ENCODE results near the gene IFI30. TPM values are rescaled to one million over a fixed set of nuclear protein-coding genes. Genes with fewer than 3 reads are reported as not detected.

The IFI30 gene
- total RNA-seq, 4 donors from 2014 or later, result 22.4 to 92.8 (median 42.9) TPM

DNA sequence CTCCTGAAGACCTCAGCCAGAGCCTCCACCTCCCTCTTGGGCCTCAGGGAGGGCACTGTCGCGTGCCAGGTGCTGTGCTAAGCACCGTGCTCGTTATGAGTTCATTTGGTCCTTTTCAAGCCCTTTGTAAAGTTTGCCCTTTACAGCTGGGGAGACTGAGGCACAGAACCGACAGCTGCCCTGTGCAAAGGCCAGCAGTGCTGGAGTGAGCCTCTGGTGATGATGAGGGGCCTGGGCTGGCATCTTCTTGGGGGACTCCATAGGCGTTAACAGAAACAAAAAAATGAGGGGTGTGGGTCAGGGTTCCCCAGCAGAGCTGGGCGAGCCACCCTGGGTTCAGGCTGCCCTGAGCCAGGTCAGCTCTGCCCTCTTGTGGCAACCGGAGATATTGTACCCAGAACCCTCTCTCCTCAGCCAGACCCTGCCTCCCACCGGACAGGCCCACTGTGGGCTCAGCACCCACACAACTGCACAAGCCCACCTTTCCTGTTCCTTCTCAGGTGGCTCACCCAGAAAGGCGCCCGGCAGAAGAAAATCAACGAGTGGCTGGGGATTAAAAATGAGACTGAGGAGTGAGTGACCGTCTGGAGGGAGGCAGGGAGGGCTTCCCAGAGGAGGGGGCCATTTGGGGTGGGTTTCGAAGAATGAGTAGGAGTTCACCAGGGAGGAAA is 5.5 kb upstream of the IFI30 start:
- intact Hi-C loops (cut with DNase I), result loop anchor here (2.0 kb wide), 1 partner anchor 55 kb away; no protein-coding TSS in a partner anchor
- TF ChIP-seq POLR2AphosphoS5 (IDR thresholded peaks at IDR 0.05) (no peak), CTCF (IDR thresholded peaks at IDR 0.05) (peak; percentile 64 to 82 (median 77))
- Histone ChIP-seq H3K4me1 (peaks cover 2 to 10% (median 9%) of the 10 kb centered on the region in 4 donors), H3K36me3 (peaks cover 39 to 70% (median 56%) of the 10 kb centered on the region in 4 donors), H3K9me3 (no peaks in the 10 kb centered on the region), H3K27me3 (no peaks in the 10 kb centered on the region), H3K4me3 (no peak overlapping the region), H3K27ac (replicated peaks in 1 of 4) (no peak overlapping the region)
- DNase-seq (ENCODE audit: extremely low spot score), result no peak
- 70% methylated on average over 14 of the region's 14 CpGs for WGBS

DNA sequence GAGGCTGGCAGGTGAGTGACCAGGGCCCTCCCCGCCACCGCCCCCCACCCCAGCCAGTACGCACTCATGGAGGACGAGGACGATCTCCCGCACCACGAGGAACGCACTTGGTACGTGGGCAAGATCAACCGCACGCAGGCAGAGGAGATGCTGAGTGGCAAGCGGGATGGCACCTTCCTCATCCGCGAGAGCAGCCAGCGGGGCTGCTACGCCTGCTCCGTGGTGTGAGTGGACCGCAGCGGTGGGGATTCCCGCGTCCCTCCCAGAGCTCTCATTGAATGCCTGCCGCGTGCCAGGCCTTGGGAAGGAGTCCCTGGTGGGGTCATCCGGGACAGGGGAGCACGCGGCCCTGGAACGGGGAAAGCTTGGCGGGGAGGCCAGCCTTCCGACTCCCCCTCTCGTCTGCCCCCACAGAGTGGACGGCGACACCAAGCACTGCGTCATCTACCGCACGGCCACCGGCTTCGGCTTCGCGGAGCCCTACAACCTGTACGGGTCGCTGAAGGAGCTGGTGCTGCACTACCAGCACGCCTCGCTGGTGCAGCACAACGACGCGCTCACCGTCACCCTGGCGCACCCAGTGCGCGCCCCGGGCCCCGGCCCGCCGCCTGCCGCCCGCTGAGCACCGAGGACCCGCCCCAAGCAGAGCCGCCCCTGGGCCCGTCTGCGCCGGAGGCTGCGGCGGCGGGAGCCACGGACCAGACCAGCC is 4.8 kb upstream of the IFI30 start:
- Histone ChIP-seq H3K27ac (replicated peaks in 1 of 4) (no peak overlapping the region), H3K4me1 (peaks cover 8 to 17% (median 15%) of the 10 kb centered on the region in 4 donors), H3K36me3 (peaks cover 32 to 63% (median 48%) of the 10 kb centered on the region in 4 donors), H3K4me3 (no peak overlapping the region), H3K9me3 (no peaks in the 10 kb centered on the region), H3K27me3 (no peaks in the 10 kb centered on the region)
- intact Hi-C loops (cut with DNase I), result loop anchor here (2.0 kb wide), 1 partner anchor 56 kb away; no protein-coding TSS in a partner anchor
- no peak for DNase-seq (ENCODE audit: extremely low spot score)
- TF ChIP-seq POLR2AphosphoS5 (IDR thresholded peaks at IDR 0.05), result no peak
- TF ChIP-seq EP300 (IDR thresholded peaks at IDR 0.05), result no peak
- TF ChIP-seq CTCF (IDR thresholded peaks at IDR 0.05), result no peak
- WGBS, result 94% methylated on average over 33 of the region's 66 CpGs

DNA sequence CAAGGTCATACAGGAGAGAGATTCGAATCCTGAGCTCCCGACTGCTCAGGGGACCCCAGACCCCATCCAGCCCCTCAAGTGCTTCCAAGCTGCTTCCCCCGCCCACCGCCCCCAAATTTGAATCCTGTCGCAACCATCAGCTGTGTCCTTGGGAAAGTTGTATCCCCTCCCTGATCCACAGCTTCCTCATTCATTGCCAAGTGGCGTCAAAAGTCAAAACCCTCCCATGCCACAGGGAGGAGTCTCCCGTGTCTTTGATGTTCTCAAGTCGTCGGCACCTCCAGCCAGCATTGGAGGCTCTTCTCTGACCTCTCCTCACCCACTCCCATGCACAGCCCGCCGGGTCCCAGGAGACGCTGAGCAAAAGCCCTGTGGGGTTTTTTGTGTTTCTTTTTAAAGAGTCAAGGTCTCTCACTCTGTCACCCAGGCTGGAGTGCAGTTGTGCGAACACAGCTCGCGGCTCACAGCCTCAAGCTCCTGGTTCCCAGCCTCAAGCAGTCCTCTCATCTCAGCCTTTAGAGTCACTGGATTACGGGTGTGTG is 2.8 kb upstream of the IFI30 start:
- Histone ChIP-seq H3K4me3 (no peak overlapping the region), H3K27me3 (no peaks in the 10 kb centered on the region), H3K4me1 (peaks cover 15 to 34% (median 26%) of the 10 kb centered on the region in 4 donors), H3K36me3 (peaks cover 27 to 43% (median 40%) of the 10 kb centered on the region in 4 donors), H3K27ac (replicated peaks in 1 of 4) (peak overlapping the region; percentile 38 to 72 (median 58)), H3K9me3 (no peaks in the 10 kb centered on the region)
- TF ChIP-seq EP300 (IDR thresholded peaks at IDR 0.05) (no peak), POLR2AphosphoS5 (IDR thresholded peaks at IDR 0.05) (peak; percentile 20 to 46)
- intact Hi-C loops (cut with DNase I), result no loop called here
- WGBS, result 54% methylated on average over 14 of the region's 16 CpGs
- DNase-seq (ENCODE audit: extremely low spot score), result no peak

DNA sequence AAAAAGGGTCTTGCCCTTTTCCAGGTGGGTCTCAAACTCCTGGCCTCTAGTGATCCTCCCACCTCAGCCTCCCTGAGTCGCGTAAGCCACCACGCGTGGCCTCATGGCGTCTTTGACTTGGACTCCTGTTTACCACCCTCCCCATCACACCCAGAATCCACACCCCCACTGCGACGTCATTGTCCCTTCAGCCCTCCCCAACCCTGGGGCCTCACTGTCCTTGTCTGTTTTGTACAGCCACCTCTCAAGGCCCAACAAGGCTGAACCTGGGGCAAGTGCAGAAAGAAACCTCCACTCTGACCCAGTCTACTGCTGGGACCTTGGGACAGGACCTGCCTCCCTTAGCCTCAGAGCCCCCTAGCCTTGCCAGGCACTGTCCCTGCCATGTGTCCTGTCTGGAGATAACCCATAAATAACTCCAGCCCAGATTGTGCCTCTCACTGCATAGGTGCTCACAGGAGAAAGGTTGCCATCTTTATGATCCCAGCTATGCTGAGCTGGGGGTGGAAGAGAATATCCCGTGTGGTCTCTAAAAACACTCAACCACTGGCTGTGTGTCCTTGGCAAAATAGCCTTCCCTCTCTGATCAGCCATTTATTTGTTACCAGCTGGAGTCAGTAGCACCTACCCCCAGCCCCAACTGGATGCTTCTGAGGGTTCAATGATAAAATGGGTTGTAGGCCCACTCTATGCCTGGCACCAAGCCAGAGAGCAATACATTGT is 1.8 kb upstream of the IFI30 start:
- WGBS, result 85% methylated on average over 7 of the region's 8 CpGs
- DNase-seq (ENCODE audit: extremely low spot score), result no peak
- intact Hi-C loops (cut with DNase I), result no loop called here
- Histone ChIP-seq H3K27ac (replicated peaks in 1 of 4) (peak overlapping the region; percentile 34 to 72 (median 49)), H3K4me3 (no peak overlapping the region), H3K9me3 (no peaks in the 10 kb centered on the region), H3K27me3 (no peaks in the 10 kb centered on the region), H3K36me3 (peaks cover 17 to 33% (median 30%) of the 10 kb centered on the region in 4 donors), H3K4me1 (peaks cover 15 to 34% (median 26%) of the 10 kb centered on the region in 4 donors)
- TF ChIP-seq POLR2A (IDR thresholded peaks at IDR 0.05; ENCODE audit: low read depth) (no peak), POLR2AphosphoS5 (IDR thresholded peaks at IDR 0.05) (peak in 1 of 2 donors; percentile 11), CTCF (IDR thresholded peaks at IDR 0.05) (no peak), EP300 (IDR thresholded peaks at IDR 0.05) (no peak)
